NB4 (cell line): ENCODE results near the gene MBD6.

ENCODE experiments used
- CTCF ChIP-seq: IDR thresholded peaks from one replicate; pipeline ENCODE4 v1.5.1; 2012; ENCODE audit warnings: low read depth, low read length
- MAX ChIP-seq: IDR thresholded peaks from 2 replicates; pipeline ENCODE4 v1.6.1; 2011; ENCODE audit warnings: low read depth, low read length
- MYC ChIP-seq: IDR thresholded peaks from 2 replicates; pipeline ENCODE4 v1.6.1; 2011; ENCODE audit warnings: low read depth, low read length
- POLR2A ChIP-seq: IDR thresholded peaks from 2 replicates; pipeline ENCODE4 v1.6.1; 2011; ENCODE audit warnings: mild to moderate bottlenecking; ENCODE audit not compliant: insufficient read length; ENCODE audit errors: extremely low read depth

GRCh38 chr12:57520053-57520818, 2.4 kb upstream of the MBD6 start, which contains the start of gene DDIT3:
- no peak for TF ChIP-seq CTCF
- TF ChIP-seq POLR2A: peak; percentile 98
- peak; percentile 66 for TF ChIP-seq MAX
- no peak; the same call in 1 of the 2 replicates for TF ChIP-seq MYC
